HG03439 (cell line): ENCODE data around the gene DCHS1.
"Not testable (repeated sequence)": the region's sequence is repeated elsewhere in the genome, so short reads cannot be mapped to it uniquely, and the experiment has no call there.

Experiments used
- ATAC-seq: cut with Tn5 transposase; IDR thresholded peaks from one replicate; pipeline ENCODE4 v1.9.1; 2021; ENCODE audit warnings: mild to moderate bottlenecking, moderate library complexity; ENCODE audit not compliant: unreplicated experiment

The DCHS1 gene, protein sequence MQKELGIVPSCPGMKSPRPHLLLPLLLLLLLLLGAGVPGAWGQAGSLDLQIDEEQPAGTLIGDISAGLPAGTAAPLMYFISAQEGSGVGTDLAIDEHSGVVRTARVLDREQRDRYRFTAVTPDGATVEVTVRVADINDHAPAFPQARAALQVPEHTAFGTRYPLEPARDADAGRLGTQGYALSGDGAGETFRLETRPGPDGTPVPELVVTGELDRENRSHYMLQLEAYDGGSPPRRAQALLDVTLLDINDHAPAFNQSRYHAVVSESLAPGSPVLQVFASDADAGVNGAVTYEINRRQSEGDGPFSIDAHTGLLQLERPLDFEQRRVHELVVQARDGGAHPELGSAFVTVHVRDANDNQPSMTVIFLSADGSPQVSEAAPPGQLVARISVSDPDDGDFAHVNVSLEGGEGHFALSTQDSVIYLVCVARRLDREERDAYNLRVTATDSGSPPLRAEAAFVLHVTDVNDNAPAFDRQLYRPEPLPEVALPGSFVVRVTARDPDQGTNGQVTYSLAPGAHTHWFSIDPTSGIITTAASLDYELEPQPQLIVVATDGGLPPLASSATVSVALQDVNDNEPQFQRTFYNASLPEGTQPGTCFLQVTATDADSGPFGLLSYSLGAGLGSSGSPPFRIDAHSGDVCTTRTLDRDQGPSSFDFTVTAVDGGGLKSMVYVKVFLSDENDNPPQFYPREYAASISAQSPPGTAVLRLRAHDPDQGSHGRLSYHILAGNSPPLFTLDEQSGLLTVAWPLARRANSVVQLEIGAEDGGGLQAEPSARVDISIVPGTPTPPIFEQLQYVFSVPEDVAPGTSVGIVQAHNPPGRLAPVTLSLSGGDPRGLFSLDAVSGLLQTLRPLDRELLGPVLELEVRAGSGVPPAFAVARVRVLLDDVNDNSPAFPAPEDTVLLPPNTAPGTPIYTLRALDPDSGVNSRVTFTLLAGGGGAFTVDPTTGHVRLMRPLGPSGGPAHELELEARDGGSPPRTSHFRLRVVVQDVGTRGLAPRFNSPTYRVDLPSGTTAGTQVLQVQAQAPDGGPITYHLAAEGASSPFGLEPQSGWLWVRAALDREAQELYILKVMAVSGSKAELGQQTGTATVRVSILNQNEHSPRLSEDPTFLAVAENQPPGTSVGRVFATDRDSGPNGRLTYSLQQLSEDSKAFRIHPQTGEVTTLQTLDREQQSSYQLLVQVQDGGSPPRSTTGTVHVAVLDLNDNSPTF (N-terminal part only)

GRCh38 chr11:6655790-6656583, at the start of gene DCHS1:
TSS of gene DCHS1 (minus strand) at chr11:6655809. CDS start at chr11:6641613, 14,196 bp downstream.
- ATAC-seq = no peak

GRCh38 chr11:6703247-6704063, 47.8 kb upstream of the DCHS1 start:
- ATAC-seq = no peak

- ATAC-seq = not testable (repeated sequence)
Observed at GRCh38 chr11:6701955-6702354, 46.3 kb upstream of the DCHS1 start.

- ATAC-seq = no peak
Observed at GRCh38 chr11:6695377-6695776, 39.8 kb upstream of the DCHS1 start.

GRCh38 chr11:6694229-6694535, 38.6 kb upstream of the DCHS1 start:
- ATAC-seq = no peak

- no peak for ATAC-seq
Observed at GRCh38 chr11:6693342-6694228, 38.0 kb upstream of the DCHS1 start.

DNA sequence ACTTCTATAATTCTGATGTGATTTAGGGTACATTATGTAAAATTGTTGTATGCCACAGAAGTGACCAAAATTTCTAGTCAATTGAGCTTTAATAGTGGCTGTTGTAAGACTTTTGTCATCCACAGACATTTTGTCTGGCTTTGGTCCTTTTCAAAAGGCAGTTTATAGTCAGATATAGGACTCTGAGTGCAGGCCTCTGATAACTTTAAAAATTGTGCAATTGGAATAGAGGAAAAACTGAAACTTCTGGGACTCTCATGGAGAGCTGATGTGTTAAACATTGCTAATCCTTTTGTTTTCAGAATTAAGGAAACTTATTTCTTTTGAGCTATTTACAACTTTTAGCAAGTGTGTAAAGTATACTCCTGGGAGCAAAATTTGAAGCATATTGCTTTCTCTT, 36.5 kb upstream of the DCHS1 start:
- no peak for ATAC-seq

DNA sequence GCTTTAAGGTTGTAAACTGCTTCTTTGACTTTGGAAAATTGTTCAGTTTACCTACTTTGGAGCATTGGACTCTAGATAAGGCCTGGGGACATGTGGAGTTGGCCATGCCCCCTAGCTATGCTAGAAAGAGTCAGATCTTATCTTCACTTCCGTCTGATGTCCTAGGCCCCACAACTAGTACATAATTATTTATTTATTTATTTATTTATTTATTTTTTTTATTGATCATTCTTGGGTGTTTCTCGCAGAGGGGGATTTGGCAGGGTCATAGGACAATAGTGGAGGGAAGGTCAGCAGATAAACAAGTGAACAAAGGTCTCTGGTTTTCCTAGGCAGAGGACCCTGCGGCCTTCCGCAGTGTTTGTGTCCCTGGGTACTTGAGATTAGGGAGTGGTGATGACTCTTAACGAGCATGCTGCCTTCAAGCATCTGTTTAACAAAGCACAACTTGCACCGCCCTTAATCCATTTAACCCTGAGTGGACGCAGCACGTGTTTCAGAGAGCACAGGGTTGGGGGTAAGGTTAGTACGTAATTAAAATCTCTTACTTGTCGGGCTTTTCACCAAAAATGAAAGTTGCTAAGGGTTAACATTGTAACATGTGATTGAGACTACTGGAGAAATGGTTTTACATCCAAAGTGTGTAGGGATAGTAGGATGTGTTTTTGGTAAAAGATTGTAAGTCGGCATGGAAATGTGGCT, 35.0 kb upstream of the DCHS1 start:
- not testable (repeated sequence) for ATAC-seq

DNA sequence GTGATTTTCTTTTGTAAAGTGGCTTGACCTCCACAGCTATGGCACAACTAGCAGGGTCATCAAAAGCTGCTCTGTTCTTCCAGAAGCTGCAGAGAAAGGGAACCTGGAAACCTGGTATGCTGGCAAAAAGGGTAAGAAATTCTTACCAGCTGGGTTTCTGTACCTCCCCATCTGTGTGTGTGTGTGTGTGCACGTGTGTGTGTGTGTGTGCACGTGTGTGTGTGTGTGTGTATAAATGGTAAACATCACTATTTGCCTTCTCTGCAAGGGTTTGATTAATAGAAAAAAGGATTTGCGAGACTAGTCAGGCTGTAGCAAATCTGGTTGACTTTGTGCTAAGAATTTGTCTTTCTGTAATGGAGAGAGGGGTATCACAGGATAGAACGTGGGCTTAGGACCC, 32.3 kb upstream of the DCHS1 start:
- no peak for ATAC-seq

DNA sequence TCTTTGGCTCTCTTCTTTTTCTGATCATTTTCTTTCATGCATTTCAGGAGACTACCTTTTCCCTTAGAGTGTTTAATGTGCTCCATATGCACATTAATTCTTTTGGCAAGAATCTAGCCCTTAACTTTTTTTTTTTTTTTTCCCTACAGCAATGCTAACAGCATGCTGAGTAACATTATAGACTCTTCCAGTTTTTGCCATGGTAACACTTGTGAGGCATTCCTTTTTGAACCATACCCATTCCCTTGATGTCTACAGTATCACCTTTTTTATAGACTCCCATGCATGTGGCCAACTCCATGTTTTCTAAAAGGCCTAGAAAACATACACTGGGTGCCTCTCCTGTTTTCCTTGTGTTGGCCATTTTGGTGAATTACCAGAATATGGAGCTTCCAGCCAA, 30.4 kb upstream of the DCHS1 start:
- ATAC-seq = no peak

DNA sequence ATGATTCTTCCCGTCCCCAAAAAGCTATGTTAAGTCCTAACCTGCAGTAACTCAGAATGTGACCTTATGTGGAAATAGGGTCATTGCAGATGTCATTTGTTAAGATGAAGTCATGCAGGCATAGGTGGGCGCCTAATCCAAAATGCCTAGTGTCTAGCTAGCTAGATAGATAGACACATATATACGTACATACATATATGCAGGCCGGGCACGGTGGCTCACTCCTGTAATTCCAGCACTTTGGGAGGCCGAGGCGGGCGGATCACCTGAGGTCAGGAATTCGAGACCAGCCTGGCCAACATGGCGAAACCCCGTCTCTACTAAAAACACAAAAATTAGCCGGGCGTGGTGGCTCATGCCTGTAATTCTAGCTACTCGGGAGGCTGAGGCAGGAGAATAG, 28.5 kb upstream of the DCHS1 start:
- ATAC-seq = not testable (repeated sequence)

GRCh38 chr11:6682936-6683861, 27.6 kb upstream of the DCHS1 start, which contains the start of gene MRPL17:
TSS of gene MRPL17 (minus strand) at chr11:6683340. CDS start at chr11:6683296, 44 bp downstream.
- peak; percentile 97 for ATAC-seq

DNA sequence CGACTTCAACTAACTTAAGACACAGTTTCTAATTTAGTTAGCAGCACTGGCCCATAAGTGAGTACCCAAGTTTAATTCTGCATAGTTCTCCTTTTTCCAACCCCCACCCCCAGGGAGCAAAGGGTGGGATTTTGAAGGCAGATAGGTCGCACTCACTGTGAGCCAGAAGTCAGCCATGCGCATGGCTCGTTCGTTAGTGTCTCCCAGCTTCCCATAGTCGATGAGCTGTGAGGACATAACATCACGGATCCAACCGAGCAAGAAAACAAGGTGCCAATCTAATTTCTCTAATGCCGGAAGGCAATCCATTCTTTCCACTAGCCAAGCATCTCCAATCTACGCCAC, 27.0 kb upstream of the DCHS1 start:
- ATAC-seq = no peak

GRCh38 chr11:6681949-6682348, 26.3 kb upstream of the DCHS1 start:
- no peak for ATAC-seq

DNA sequence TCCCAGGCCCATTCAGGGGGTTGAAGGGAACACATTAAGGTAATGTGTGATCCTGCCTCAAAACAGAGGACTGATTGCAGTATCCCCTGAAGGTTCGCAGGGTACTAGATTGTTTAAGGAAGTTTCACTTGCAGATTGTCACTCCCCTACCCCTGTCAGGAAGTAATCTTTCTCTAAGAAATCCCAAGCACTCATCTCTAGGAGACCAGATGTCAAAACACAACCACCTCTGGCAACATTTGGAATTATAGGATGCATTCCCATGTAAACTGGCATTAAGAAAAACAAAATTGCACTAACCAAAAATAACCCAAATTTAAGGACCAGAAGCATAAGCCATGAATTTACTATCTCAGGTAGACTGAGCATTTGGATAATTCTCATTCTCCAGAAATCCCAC, 25.9 kb upstream of the DCHS1 start:
- no peak for ATAC-seq

- ATAC-seq = no peak
Observed at GRCh38 chr11:6677018-6677417, 21.4 kb upstream of the DCHS1 start.

- ATAC-seq = no peak
Observed at GRCh38 chr11:6674862-6675261, 19.3 kb upstream of the DCHS1 start.
